VCaP (cell line): ENCODE measurements around the gene ST7.

Experiments used
- H3K27ac ChIP-seq: fragments of 450-650 bp; 2 replicates; pipeline ENCODE4 v1.5.1; 2017
- TF ChIP-seq, protein P1 (sequence below): fragments of 450-650 bp; conservative IDR thresholded peaks from 2 replicates; pipeline ENCODE4 v1.5.1; 2017; ENCODE audit warnings: mild to moderate bottlenecking, moderate library complexity

The ST7 gene

DNA sequence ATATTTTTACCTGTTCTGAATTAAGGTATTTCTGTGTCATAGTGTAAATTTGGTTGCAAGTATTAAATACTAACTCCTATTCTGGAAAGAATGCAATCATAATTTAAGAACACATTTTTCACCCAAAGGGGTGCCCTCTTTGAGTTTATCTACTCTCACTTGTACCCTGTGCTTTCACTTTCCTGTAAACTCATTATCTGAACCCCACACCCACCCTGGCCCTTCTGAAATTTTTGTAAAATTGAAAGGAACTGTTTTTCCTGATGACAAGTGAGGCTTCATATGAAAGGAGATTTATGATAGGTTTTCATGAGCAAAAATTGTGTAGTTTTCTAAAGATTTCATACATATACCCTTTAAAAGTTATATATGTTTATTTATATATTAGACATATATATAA is 235.1 kb downstream of the ST7 start:
- TF ChIP-seq, protein P1, sequence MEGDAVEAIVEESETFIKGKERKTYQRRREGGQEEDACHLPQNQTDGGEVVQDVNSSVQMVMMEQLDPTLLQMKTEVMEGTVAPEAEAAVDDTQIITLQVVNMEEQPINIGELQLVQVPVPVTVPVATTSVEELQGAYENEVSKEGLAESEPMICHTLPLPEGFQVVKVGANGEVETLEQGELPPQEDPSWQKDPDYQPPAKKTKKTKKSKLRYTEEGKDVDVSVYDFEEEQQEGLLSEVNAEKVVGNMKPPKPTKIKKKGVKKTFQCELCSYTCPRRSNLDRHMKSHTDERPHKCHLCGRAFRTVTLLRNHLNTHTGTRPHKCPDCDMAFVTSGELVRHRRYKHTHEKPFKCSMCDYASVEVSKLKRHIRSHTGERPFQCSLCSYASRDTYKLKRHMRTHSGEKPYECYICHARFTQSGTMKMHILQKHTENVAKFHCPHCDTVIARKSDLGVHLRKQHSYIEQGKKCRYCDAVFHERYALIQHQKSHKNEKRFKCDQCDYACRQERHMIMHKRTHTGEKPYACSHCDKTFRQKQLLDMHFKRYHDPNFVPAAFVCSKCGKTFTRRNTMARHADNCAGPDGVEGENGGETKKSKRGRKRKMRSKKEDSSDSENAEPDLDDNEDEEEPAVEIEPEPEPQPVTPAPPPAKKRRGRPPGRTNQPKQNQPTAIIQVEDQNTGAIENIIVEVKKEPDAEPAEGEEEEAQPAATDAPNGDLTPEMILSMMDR: no peak
- no peak overlapping the region for H3K27ac ChIP-seq

DNA sequence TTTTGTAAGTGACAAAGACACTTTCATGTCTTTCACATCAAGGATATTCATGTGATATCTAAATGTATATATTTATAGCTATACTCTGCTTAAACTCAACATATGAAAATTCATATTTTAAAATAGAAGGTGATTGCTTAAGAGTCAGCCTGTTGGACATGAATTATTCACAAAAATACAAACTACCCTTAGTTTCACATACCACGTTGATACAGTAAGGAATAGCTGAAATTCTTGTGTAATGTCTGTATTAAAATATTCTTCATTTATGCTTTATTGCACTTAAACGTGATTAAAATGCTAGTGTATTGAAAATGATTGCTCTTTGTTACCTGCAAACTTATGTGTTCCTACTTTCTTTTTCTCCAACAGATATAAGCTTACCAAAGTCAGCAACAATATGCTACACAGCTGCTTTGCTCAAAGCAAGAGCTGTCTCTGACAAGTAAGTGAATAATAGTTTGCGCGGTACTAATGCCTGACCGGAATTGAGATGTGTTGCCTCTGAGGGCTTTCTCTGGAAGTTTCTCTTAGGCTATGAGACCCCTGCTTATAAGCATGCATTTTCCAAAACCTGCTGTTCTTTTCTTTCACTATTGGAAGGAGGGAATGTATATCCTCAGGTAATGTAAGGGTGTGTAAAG is 235.8 kb downstream of the ST7 start:
- TF ChIP-seq, protein P1: no peak
- H3K27ac ChIP-seq: no peak overlapping the region

DNA sequence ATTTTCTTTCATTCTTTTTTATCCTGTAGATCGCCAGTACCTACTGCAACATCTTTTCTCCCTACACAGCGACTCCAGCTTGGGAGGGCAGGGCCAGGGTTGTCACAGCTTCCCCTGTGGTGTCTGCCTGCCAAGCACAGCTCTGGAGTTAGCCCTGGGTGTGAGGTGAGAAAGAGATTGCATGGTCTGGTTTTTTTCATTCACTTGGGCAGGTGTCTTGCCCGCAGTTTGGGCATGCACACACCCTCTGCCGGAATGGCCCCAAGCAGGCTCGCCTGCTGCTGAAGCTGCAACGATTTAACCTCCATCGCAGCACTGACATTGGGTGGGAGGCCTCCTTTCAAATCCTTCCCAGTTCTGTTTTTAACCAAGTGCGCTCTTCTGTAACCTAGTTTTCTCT is 236.8 kb downstream of the ST7 start:
- TF ChIP-seq, protein P1: no peak
- H3K27ac ChIP-seq: no peak overlapping the region

DNA sequence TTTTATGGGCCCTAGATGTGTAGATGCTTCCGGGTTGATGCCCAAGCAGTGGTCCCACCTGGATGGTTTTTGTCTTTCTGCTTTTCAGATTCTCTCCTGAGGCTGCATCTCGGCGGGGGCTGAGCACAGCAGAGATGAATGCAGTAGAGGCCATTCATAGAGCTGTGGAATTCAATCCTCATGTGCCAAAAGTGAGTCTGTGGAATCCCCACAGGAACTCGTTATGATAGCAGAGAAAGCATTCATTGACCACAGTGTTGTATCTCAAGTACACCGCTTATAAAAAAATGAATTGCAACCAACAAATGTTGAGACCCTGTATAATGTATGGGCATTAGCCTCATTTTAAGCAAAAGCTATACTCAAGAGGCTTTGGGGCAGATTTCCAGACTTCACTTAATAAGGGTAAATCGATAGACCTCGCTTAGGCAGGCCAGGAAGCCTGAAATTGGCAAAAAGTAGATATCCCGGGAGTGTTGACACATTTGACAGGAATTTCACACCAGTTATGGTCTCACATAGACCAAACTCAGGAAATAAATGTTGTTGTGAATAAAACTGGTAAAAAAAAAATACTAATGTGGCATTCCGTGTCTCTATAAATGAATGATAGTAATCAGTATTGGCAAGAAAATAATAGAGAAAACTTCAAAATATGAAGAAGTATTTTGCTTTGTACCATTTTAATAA is 237.6 kb downstream of the ST7 start:
- H3K27ac ChIP-seq: no peak overlapping the region
- TF ChIP-seq, protein P1: no peak

DNA sequence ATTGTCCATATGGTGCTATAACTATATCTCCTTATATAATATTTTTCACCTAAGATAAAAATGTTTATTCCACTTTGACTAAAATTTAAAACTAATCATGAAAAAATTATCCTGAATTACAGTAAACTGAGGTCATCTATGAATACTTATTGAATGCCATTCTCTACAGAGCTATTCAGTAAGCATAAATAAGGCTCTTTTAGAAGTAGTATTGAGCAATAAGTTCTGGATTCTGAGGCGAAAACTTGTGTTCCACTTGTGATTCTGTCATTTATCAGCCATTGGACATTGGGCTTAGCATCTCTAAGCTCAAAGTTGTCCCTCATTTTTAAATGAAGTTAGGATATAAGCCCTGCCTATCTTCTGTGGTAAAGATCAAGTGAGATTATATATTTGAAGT is 238.8 kb downstream of the ST7 start:
- TF ChIP-seq, protein P1: no peak
- H3K27ac ChIP-seq: no peak overlapping the region

DNA sequence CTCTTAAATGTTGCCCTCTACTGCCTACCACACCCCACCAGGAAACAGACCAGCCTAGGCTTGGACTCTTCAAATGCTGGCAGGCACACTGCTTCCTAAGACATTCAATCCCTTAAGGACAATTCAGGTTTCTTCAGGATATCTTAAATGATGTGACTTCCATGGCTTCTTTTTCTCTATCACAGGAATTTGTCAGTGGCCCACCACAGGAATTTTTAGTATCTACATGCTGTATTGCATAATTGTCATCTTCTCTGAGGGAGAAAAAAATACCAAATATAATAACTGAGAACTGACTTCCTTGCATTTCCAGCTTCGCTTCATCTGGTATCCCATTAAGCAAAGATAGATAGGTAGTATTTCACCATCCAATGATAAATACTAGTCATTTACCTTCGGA is 240.3 kb downstream of the ST7 start:
- H3K27ac ChIP-seq: no peak overlapping the region
- TF ChIP-seq, protein P1: no peak

DNA sequence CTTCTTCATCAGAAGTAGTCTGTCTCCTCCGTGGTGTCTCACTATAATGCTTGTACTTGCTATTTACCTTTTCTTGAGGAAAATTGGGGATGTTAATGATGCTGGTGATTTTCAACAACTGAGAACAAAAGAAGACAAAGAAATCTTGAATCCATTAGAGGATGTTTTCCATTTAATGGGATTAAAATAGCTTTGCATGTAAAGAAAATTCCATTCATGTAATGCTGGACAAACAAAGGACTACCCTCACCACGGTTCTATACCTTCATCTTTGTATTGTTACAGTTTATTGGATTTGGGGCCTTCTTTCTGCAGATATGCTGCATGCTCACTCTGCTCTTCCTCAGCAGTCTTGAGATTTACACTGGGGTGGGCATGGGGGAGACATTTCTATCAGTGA is 241.1 kb downstream of the ST7 start:
- TF ChIP-seq, protein P1: no peak
- no peak overlapping the region for H3K27ac ChIP-seq
